PFSK-1 (cell line): ENCODE measurements around the gene ITPR3.

ENCODE experiments used
- FOXP2 ChIP-seq: optimal IDR thresholded peaks from 2 replicates; pipeline ENCODE3; 2011; ENCODE audit warnings: borderline replicate concordance, control low read depth, inconsistent platforms; ENCODE audit not compliant: insufficient read depth; ENCODE audit errors: extremely low read length, extremely low read depth
- POLR2AphosphoS5 ChIP-seq: IDR thresholded peaks from 2 replicates; pipeline ENCODE4 v1.6.1; 2012; ENCODE audit warnings: low read depth, mild to moderate bottlenecking, control low read depth, low read length, moderate library complexity
- SIN3A ChIP-seq: IDR thresholded peaks from 2 replicates; pipeline ENCODE4 v1.6.1; 2012; ENCODE audit warnings: mild to moderate bottlenecking, low read length, moderate library complexity, borderline replicate concordance; ENCODE audit not compliant: insufficient read depth
- TAF1 ChIP-seq: IDR thresholded peaks from 2 replicates; pipeline ENCODE4 v1.6.1; 2012; ENCODE audit warnings: low read length, control low read depth, borderline replicate concordance; ENCODE audit not compliant: insufficient read depth
- TF ChIP-seq, protein P1 (sequence below), 2 experiments: IDR thresholded peaks; 2 replicates each; pipeline versions ENCODE4 v1.6.1 to v1.8.0; 2011 to 2012; ENCODE audit warnings: low read depth in 2 of 2, low read length in 2 of 2, control low read depth in 1 of 2, inconsistent platforms in 1 of 2, mild to moderate bottlenecking in 1 of 2, moderate library complexity in 1 of 2; ENCODE audit not compliant: insufficient read depth in 1 of 2

ITPR3 gene

DNA sequence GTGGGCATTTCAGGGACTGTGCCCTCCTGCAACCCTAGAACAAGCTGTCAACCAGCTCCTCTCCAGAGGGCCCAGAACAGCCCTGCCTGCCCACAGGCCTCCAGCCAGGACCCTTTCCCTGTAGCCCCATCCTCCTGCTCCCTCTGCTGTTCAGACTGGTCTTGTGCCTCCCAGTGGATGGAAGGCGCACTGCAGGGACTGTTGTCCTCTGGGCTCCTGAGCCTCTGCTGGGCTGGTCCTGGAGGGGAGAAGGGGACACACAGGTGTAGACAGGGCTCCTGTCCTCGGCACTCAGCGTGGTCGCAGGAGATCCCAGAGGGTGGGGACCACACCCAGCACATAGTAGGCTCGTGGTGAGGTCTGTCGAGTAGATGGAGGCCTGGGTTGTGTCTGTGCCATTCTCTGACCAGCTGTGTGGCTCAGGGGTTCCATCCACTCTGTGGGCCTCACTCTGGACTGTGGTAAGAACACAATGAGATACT, 11.5 kb downstream of the ITPR3 start:
- no peak for TF ChIP-seq POLR2AphosphoS5
- TF ChIP-seq TAF1 = no peak
- TF ChIP-seq, protein P1, sequence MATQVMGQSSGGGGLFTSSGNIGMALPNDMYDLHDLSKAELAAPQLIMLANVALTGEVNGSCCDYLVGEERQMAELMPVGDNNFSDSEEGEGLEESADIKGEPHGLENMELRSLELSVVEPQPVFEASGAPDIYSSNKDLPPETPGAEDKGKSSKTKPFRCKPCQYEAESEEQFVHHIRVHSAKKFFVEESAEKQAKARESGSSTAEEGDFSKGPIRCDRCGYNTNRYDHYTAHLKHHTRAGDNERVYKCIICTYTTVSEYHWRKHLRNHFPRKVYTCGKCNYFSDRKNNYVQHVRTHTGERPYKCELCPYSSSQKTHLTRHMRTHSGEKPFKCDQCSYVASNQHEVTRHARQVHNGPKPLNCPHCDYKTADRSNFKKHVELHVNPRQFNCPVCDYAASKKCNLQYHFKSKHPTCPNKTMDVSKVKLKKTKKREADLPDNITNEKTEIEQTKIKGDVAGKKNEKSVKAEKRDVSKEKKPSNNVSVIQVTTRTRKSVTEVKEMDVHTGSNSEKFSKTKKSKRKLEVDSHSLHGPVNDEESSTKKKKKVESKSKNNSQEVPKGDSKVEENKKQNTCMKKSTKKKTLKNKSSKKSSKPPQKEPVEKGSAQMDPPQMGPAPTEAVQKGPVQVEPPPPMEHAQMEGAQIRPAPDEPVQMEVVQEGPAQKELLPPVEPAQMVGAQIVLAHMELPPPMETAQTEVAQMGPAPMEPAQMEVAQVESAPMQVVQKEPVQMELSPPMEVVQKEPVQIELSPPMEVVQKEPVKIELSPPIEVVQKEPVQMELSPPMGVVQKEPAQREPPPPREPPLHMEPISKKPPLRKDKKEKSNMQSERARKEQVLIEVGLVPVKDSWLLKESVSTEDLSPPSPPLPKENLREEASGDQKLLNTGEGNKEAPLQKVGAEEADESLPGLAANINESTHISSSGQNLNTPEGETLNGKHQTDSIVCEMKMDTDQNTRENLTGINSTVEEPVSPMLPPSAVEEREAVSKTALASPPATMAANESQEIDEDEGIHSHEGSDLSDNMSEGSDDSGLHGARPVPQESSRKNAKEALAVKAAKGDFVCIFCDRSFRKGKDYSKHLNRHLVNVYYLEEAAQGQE (IDR thresholded peaks at IDR 0.05; ENCODE audit: insufficient read depth in 1 of 2, low read depth in 2 of 2, low read length in 2 of 2) = no peak
- TF ChIP-seq FOXP2 = no peak
- TF ChIP-seq SIN3A = no peak

DNA sequence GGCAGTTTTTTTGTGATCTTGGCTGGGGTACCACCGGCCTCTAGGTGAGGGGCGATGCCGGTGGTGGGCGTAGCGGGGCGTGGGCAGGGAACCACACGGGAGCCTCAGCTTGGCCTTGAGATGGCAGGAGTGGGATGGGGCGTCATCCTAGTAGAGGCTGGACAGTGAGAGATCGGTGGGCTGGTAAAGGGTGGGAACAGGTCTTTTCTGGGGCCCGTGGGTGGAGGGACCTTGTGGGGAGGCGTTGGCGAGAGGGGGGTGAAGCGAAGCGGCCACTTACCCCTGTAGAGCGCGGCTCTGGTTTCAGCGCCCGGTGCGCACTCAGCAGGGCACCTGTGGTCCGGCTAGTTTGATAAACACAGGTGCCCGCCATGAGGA, 12.0 kb downstream of the ITPR3 start:
- TF ChIP-seq FOXP2 = no peak
- TF ChIP-seq SIN3A = no peak
- no peak for TF ChIP-seq POLR2AphosphoS5
- TF ChIP-seq, protein P1 (IDR thresholded peaks at IDR 0.05; ENCODE audit: insufficient read depth in 1 of 2, low read depth in 2 of 2, low read length in 2 of 2) = no peak

DNA sequence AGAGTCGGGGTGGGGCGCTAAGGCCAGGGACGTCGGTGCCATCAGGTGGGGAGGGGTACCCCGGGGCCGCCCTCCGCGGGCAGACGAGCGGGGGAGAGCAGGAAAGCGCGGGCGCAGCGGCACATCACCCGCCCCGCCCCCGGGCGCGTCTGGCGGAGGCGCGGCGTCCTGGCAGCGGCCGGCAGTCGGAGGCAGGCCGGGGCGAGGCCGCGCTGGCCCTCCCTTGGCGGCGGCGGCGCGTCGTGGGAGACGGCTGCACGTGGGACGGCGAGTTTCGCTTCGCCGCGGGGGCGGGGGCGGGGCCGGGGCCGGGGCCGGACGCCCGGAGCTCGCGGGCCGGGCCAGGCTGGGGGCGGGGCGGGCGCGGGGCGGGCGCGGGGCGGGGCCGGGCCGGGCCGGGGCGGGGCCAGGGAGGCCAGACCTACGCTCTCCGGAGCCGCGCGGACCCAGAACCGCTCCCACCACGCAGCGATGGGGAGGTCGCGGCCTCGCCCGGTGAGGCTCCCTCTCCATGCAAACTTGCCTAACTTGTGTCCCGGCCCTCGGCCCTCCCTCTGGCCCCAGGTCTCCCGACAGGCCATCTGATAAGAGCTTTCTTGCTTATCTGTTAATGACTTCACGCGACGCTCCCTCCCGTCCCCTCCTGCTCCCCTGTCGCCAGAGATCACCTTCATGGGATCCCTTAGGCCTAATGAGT, 12.5 kb downstream of the ITPR3 start:
- peak; percentile 18 for TF ChIP-seq FOXP2
- TF ChIP-seq, protein P1 (IDR thresholded peaks at IDR 0.05; ENCODE audit: insufficient read depth in 1 of 2, low read depth in 2 of 2, low read length in 2 of 2) = no peak
- TF ChIP-seq TAF1 = no peak

DNA sequence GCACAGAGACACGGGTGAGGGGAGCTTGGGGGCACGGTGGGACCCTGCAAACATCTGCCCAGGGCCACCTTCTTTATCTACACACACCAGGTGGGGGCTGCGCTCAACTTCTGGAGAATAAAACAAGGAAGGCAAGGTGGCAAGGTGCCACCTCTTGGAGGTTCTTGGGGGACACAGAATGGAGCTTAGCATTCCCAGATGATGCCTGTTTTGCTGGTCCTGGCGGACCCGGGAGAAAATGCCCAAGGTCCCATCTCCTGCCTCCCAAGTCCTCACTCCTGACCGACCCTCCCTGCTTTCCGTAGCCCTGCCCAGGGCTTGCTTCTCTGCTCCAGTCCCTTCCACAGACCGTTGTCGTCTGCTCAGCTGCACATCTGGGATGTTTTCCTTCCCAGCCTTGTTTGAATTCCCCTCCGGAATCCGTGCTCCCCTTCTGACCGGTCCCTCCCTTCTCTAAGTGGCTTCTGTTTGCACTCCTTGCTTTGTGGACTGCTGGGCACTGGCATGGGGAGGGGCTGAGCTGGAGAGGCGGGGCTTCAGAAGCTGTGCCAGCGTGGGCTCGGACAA, 13.1 kb downstream of the ITPR3 start:
- TF ChIP-seq SIN3A (no peak), FOXP2 (no peak), POLR2AphosphoS5 (peak; percentile 27; the same call in 1 of the 2 replicates)
- TF ChIP-seq, protein P1 (IDR thresholded peaks at IDR 0.05; ENCODE audit: insufficient read depth in 1 of 2, low read depth in 2 of 2, low read length in 2 of 2) = no peak

DNA sequence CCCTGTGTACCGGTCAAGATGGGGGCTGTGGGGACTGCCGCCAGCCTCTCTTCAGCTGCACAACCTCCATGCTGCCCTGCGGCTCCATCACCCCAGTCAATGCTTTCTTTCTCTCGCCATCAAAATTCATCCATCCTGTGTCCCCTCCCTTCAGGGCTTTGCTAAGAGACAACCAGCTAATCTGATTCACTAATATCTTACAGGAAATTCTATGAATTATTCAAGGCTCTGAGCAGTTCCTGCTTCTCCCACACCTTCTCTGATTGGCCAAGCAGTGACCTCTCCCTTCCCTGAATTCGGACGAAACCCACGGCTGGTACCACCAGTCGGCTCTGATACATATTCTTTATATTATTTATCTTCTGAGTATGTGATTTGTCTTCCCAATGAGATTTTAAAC, 13.8 kb downstream of the ITPR3 start:
- TF ChIP-seq, protein P1 (IDR thresholded peaks at IDR 0.05; ENCODE audit: insufficient read depth in 1 of 2, low read depth in 2 of 2, low read length in 2 of 2) = no peak
- no peak for TF ChIP-seq POLR2AphosphoS5
- no peak for TF ChIP-seq TAF1
- TF ChIP-seq SIN3A = no peak
- TF ChIP-seq FOXP2 = no peak
